Fibroblast of lung (primary cell): ENCODE measurements around the gene HDDC2.

Experiments
- CTCF ChIP-seq, 2 donors: IDR thresholded peaks in 1 of 2; conservative IDR thresholded peaks in 1 of 2; 1 replicate in 1 of 2; 2 replicates in 1 of 2; pipeline ENCODE4 v1.5.1; 2011 to 2012; ENCODE audit warnings: low read length in 2 of 2, control low read depth in 1 of 2, inconsistent platforms in 1 of 2, low read depth in 1 of 2, mild to moderate bottlenecking in 1 of 2
- EZH2 ChIP-seq: IDR thresholded peaks from 2 replicates; pipeline ENCODE4 v1.5.1; 2012; ENCODE audit warnings: low read length, control low read depth, mild to moderate bottlenecking; ENCODE audit errors: missing control alignments

- TF ChIP-seq CTCF (conservative IDR thresholded peaks at IDR 0.05 in 1 of 2, IDR thresholded peaks at IDR 0.05 in 1 of 2; ENCODE audit: low read depth in 1 of 2, low read length in 2 of 2) (no peak), EZH2 (no peak)
Observed at GRCh38 chr6:125268765-125269164, 33.0 kb downstream of the HDDC2 start.
